OCI-LY7 (cell line): ENCODE measurements around the gene VEGFA. TPM values are rescaled to one million over a fixed set of nuclear protein-coding genes. Genes with fewer than 3 reads are reported as not detected.

Experiments used
- BruUV-seq: library from RNA; stranded (reverse); fragments of 400-500 nt; replicated peaks from 2 replicates; lab custom pipeline; 2021; lab: Mats Ljungman, UMichigan
- CTCF ChIA-PET: fragments of 300-600 bp; sonication (Branson Sonifier 250); formaldehyde crosslinking; loops from one replicate; lab custom pipeline; 2022; ENCODE audit warnings: antibody characterized with exemption; ENCODE audit not compliant: unreplicated experiment; lab: Charles Lee
- POLR2A ChIA-PET: fragments of 300-600 bp; sonication (Branson Sonifier 250); formaldehyde crosslinking; loops from one replicate; lab custom pipeline; 2022; ENCODE audit warnings: antibody characterized with exemption; lab: Charles Lee
- DNase-seq: peaks from one replicate; pipeline ENCODE4 v3.0.0-alpha.2; 2015; ENCODE audit warnings: low spot score
- H2AFZ ChIP-seq: fragments of 200-600 bp; sonication (generic), shearing (Covaris generic); 2 replicates; pipeline ENCODE4 v1.6.1; 2014; ENCODE audit warnings: mild to moderate bottlenecking, antibody characterized with exemption, low read length, moderate library complexity
- H3K27ac ChIP-seq: fragments of 200-600 bp; sonication (generic); 2 replicates; pipeline ENCODE4 v1.5.1; 2014; ENCODE audit warnings: mixed run types, low read depth, mild to moderate bottlenecking, moderate library complexity, low read length, inconsistent platforms; ENCODE audit not compliant: poor library complexity, severe bottlenecking
- H3K36me3 ChIP-seq: fragments of 200-600 bp; sonication (generic); 2 replicates; pipeline ENCODE4 v1.6.1; 2014; ENCODE audit warnings: mild to moderate bottlenecking, antibody characterized with exemption, low read length, moderate library complexity, mixed read lengths; ENCODE audit not compliant: insufficient read depth
- H3K4me1 ChIP-seq: fragments of 200-600 bp; sonication (generic); 2 replicates; pipeline ENCODE4 v1.5.1; 2014; ENCODE audit warnings: mild to moderate bottlenecking, low read length; ENCODE audit not compliant: insufficient read depth, poor library complexity, severe bottlenecking
- H3K4me2 ChIP-seq: fragments of 200-600 bp; sonication (generic); 2 replicates; pipeline ENCODE4 v1.6.1; 2014; ENCODE audit warnings: mild to moderate bottlenecking, low read length
- H3K4me3 ChIP-seq: fragments of 200-600 bp; sonication (generic); 2 replicates; pipeline ENCODE4 v1.5.1; 2014; ENCODE audit warnings: mild to moderate bottlenecking, low read depth, low read length; ENCODE audit not compliant: poor library complexity, severe bottlenecking
- H3K79me2 ChIP-seq: fragments of 200-600 bp; sonication (generic); 2 replicates; pipeline ENCODE4 v1.6.1; 2016; ENCODE audit warnings: low read depth, mild to moderate bottlenecking, low read length, moderate library complexity, mixed read lengths; ENCODE audit not compliant: insufficient read depth
- H3K9me2 ChIP-seq: fragments of 200-600 bp; sonication (generic); 2 replicates; pipeline ENCODE4 v1.6.1; 2016; ENCODE audit warnings: mild to moderate bottlenecking, low read length, mixed read lengths; ENCODE audit not compliant: insufficient read depth
- H3K9me3 ChIP-seq: fragments of 200-600 bp; sonication (generic); 2 replicates; pipeline ENCODE4 v1.6.1; 2014; ENCODE audit warnings: mild to moderate bottlenecking, mixed run types, low read length, mixed read lengths
- H4K20me1 ChIP-seq: fragments of 200-600 bp; sonication (generic); 2 replicates; pipeline ENCODE4 v1.6.1; 2014; ENCODE audit warnings: mild to moderate bottlenecking, antibody characterized with exemption, low read length, moderate library complexity, mixed read lengths; ENCODE audit not compliant: insufficient read depth
- EZH2phosphoT487 ChIP-seq: fragments of 200-600 bp; sonication (generic); IDR thresholded peaks from 2 replicates; pipeline ENCODE4 v1.6.1; 2018; ENCODE audit warnings: low read depth, borderline replicate concordance, mild to moderate bottlenecking, mixed run types, antibody characterized with exemption, low read length, moderate library complexity, mixed read lengths
- intact Hi-C: fragments of 100-400 bp; cut with micrococcal nuclease; formaldehyde crosslinking; loops from one replicate; pipeline ENCODE4 v1.10.0; 2022; ENCODE audit not compliant: unreplicated experiment
- total RNA-seq, 2 experiments: library from RNA; depleted of rRNA in 1 of 2; stranded (reverse); fragments of >200 nt in 1 of 2; shearing (Covaris generic) in 1 of 2; gene quantifications; 2 replicates each; pipeline ENCODE4 v1.2.3, GENCODE V29; 2014 to 2022
- TF ChIP-seq, protein P1 (sequence below): fragments of 200-600 bp; sonication (generic); conservative IDR thresholded peaks from 2 replicates; pipeline ENCODE4 v1.5.1; 2014; ENCODE audit warnings: mild to moderate bottlenecking, antibody characterized with exemption, low read length, moderate library complexity, mixed read lengths

VEGFA gene
- total RNA-seq, 2 experiments from 2014 or later, result 59.7 to 88.5 TPM

DNA sequence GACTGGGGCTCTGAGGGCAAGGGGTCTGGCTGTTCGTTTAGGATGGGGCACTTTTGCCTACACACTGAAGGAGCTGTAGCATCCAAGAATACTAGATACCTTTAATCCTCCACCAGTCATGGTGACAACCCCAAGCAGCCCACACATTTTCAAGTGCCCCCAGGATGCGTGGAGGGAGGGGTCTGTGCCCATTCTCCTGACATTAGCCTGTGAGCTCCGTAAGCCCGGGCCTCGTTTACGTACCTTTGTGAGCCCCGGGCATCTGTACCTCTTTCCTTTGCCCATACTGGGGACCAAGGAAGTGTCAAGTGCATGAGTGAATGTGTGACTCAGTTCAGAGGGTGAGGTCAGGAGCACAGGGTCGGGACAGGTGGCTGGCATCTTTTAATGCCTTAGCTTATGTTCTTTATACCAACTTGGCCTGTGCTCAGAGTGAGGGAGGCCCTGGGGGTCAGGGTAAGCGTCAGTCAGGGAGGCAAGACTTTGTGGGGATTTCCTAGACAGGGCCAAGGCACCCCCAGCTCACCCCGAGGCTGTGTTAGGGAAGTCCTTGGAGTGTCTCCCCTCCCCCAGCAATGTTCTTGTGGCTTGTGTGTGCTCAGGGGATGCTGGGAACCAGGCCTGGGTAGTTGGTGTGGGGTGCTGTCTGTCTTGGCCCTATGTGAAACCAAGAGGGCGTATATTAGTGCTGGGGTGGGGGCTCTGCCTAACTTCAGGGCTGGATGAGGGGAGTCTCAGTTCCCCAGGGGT is 12.9 kb downstream of the VEGFA start:
- H4K20me1 ChIP-seq, result no peaks in the 10 kb centered on the region
- H3K4me1 ChIP-seq, result no peaks in the 10 kb centered on the region
- ChIA-PET CTCF (no interaction called here), POLR2A (no interaction called here)
- H3K36me3 ChIP-seq, result peaks cover 64% of the 10 kb centered on the region
- DNase-seq, result no peak
- H3K27ac ChIP-seq, result no peak overlapping the region
- no peak overlapping the region for H2AFZ ChIP-seq
- H3K4me3 ChIP-seq, result no peak overlapping the region
- intact Hi-C loops, result no loop called here
- BruUV-seq, result no TSS peak
- no peaks in the 10 kb centered on the region for H3K9me3 ChIP-seq
- TF ChIP-seq, protein P1, sequence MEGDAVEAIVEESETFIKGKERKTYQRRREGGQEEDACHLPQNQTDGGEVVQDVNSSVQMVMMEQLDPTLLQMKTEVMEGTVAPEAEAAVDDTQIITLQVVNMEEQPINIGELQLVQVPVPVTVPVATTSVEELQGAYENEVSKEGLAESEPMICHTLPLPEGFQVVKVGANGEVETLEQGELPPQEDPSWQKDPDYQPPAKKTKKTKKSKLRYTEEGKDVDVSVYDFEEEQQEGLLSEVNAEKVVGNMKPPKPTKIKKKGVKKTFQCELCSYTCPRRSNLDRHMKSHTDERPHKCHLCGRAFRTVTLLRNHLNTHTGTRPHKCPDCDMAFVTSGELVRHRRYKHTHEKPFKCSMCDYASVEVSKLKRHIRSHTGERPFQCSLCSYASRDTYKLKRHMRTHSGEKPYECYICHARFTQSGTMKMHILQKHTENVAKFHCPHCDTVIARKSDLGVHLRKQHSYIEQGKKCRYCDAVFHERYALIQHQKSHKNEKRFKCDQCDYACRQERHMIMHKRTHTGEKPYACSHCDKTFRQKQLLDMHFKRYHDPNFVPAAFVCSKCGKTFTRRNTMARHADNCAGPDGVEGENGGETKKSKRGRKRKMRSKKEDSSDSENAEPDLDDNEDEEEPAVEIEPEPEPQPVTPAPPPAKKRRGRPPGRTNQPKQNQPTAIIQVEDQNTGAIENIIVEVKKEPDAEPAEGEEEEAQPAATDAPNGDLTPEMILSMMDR, result no peak
- no peak for TF ChIP-seq EZH2phosphoT487
- H3K4me2 ChIP-seq, result no peak overlapping the region
- H3K9me2 ChIP-seq, result no peaks in the 10 kb centered on the region
- no peaks in the 10 kb centered on the region for H3K79me2 ChIP-seq

DNA sequence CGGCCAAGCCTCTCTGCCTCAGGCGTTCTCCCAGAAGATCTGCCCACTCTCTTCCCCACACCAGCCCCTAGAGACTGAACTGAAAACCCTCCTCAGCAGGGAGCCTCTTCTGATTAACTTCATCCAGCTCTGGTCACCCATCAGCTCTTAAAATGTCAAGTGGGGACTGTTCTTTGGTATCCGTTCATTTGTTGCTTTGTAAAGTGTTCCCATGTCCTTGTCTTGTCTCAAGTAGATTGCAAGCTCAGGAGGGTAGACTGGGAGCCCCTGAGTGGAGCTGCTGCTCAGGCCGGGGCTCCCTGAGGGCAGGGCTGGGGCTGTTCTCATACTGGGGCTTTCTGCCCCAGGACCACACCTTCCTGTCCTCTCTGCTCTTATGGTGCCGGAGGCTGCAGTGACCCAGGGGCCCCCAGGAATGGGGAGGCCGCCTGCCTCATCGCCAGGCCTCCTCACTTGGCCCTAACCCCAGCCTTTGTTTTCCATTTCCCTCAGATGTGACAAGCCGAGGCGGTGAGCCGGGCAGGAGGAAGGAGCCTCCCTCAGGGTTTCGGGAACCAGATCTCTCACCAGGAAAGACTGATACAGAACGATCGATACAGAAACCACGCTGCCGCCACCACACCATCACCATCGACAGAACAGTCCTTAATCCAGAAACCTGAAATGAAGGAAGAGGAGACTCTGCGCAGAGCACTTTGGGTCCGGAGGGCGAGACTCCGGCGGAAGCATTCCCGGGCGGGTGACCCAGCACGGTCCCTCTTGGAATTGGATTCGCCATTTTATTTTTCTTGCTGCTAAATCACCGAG is 14.2 kb downstream of the VEGFA start:
- no peaks in the 10 kb centered on the region for H3K4me1 ChIP-seq
- BruUV-seq, result no TSS peak
- no peaks in the 10 kb centered on the region for H3K79me2 ChIP-seq
- H3K27ac ChIP-seq, result no peak overlapping the region
- intact Hi-C loops, result no loop called here
- no peaks in the 10 kb centered on the region for H4K20me1 ChIP-seq
- ChIA-PET POLR2A (no interaction called here), CTCF (no interaction called here)
- H3K9me3 ChIP-seq, result no peaks in the 10 kb centered on the region
- H2AFZ ChIP-seq, result no peak overlapping the region
- no peak for DNase-seq
- no peak overlapping the region for H3K4me3 ChIP-seq
- TF ChIP-seq EZH2phosphoT487, result no peak
- TF ChIP-seq, protein P1, result no peak
- no peak overlapping the region for H3K4me2 ChIP-seq
- H3K36me3 ChIP-seq, result peaks cover 51% of the 10 kb centered on the region; the same call in 1 of the 2 replicates
- no peaks in the 10 kb centered on the region for H3K9me2 ChIP-seq
